ENCODE data around the gene RAB36. TPM values are rescaled to one million over a fixed set of nuclear protein-coding genes. Genes with fewer than 3 reads are reported as not detected.

Gene RAB36
- total and polyA plus RNA-seq, 9 of the 15 experiments (the other 6 are each of a cell fraction or from before 2014, with no cell fraction given), result 0.04 to 0.50 (median 0.08) TPM; not detected in 3

- Histone ChIP-seq H3K9ac (ENCODE audit: insufficient read depth in 1 of 2, low read depth in 2 of 2, low read length in 2 of 2) (peak overlapping the region in 1 of 2 experiments; percentile 59; a peak in 2 of 4 replicates), H3K27ac (ENCODE audit: extremely low read depth, low read depth, low read length) (no peak overlapping the region), H3K4me3 (no peak overlapping the region), H3K79me2 (ENCODE audit: control insufficient read depth, insufficient read depth, low read length) (no peaks in the 10 kb centered on the region), H3K4me1 (replicated peaks in 1 of 2; ENCODE audit: control insufficient read depth in 2 of 2, insufficient read depth in 2 of 2, low read length in 2 of 2) (peaks cover 4 to 32% of the 10 kb centered on the region in 2 experiments; a peak in 4 of 5 replicates), H3K4me2 (ENCODE audit: insufficient read depth, low read length) (no peak overlapping the region), H3K9me3 (replicated peaks; ENCODE audit: control insufficient read depth, insufficient read depth, low read depth, low read length) (no peaks in the 10 kb centered on the region), H3K9me1 (ENCODE audit: control insufficient read depth, insufficient read depth, low read length) (peaks cover 10% of the 10 kb centered on the region), H3K36me3 (ENCODE audit: control insufficient read depth, insufficient read depth, low read length) (no peaks in the 10 kb centered on the region), H2AFZ (ENCODE audit: low read depth, low read length) (no peak overlapping the region), H3K27me3 (ENCODE audit: control insufficient read depth in 2 of 2, insufficient read depth in 2 of 2, low read length in 2 of 2) (peaks cover 82 to 92% of the 10 kb centered on the region in 2 experiments), H4K20me1 (replicated peaks; ENCODE audit: control insufficient read depth, insufficient read depth, low read length) (peaks cover 82% of the 10 kb centered on the region)
- in situ Hi-C loops (cut with MboI), result loop anchor here (25.0 kb wide), 1 partner anchor 428 kb away; the partner anchor contains the start of gene IGLL1
- DNase-seq (ENCODE audit: extremely low read depth in 1 of 4, low spot score in 3 of 4), result no peak
- WGBS (ENCODE audit: insufficient coverage, low coverage, missing lambda C conversion rate), result 4% methylated on average over 6 of the region's 6 CpGs
- no peak for FAIRE-seq
- intact Hi-C loops (cut with micrococcal nuclease), result no loop called here
- TF ChIP-seq ZBTB9 (CRISPR knock-in tag; IDR thresholded peaks at IDR 0.05) (no peak), ZKSCAN3 (CRISPR knock-in tag; IDR thresholded peaks at IDR 0.05) (no peak), SREBF1 (IDR thresholded peaks at IDR 0.05; ENCODE audit: borderline replicate concordance, low read depth, low read length) (0 out of 2 replicates have a peak, but pooled peaks have one; percentile 30), KLF13 (tag; IDR thresholded peaks at IDR 0.05; ENCODE audit: borderline replicate concordance, low read depth) (no peak), HMGXB4 (CRISPR knock-in tag; IDR thresholded peaks at IDR 0.05) (0 out of 2 replicates have a peak, but pooled peaks have one; percentile 7), CREBBP (IDR thresholded peaks at IDR 0.05; ENCODE audit: low read depth, low read length) (no peak), PKNOX1 (IDR thresholded peaks at IDR 0.05) (no peak), SIX5 (IDR thresholded peaks at IDR 0.05; ENCODE audit: borderline replicate concordance in 1 of 2, insufficient read depth in 1 of 2, low read depth in 1 of 2, low read length in 2 of 2) (peak in 1 of 2 experiments; percentile 27; a peak in 1 of 4 replicates), ZNF76 (CRISPR knock-in tag; IDR thresholded peaks at IDR 0.05; ENCODE audit: borderline replicate concordance) (no peak), NR2C2 (CRISPR knock-in tag; IDR thresholded peaks at IDR 0.05) (no peak), NR2C2 (tag; IDR thresholded peaks at IDR 0.05) (no peak), SFPQ (IDR thresholded peaks at IDR 0.05; ENCODE audit: low read depth, low read length) (no peak)
- ATAC-seq, result no peak
- ChIA-PET POLR2A (interaction anchor here (0.7 to 86.5 kb wide), 4 partner anchors 10 to 42 kb away, joined by 3 to 3476 read pairs (median 4); partner anchors contain the start of genes BCR and RAB36), CTCF (ENCODE audit: low intra/inter-chr PET ratio) (interaction anchor here (0.6 kb wide), 1 partner anchor 10 kb away, joined by 3 read pairs; no protein-coding TSS in a partner anchor)
- BruUV-seq (replicated peaks), result no TSS peak
Measured at GRCh38 chr22:23159291-23159630, 14.0 kb downstream of the RAB36 start.

Measured in K562 (cell line).